HepG2 (cell line): ENCODE results near the gene EPB41L2. TPM values are rescaled to one million over a fixed set of nuclear protein-coding genes. Genes with fewer than 3 reads are reported as not detected.

Experiments used
- ATAC-seq: fragments of 200-7000 bp; cut with Tn5 transposase; 3 replicates; pipeline ENCODE4 v1.9.1; 2020; ENCODE audit warnings: mild to moderate bottlenecking, moderate library complexity
- BruUV-seq: library from RNA; stranded (reverse); fragments of 400-500 nt; replicated peaks from 2 replicates; lab custom pipeline; 2021; lab: Mats Ljungman, UMichigan
- CTCF ChIA-PET: fragments of 300-600 bp; formaldehyde crosslinking; extraction: SDS; loops from one replicate; lab custom pipeline; 2021; ENCODE audit warnings: low total read pairs, inconsistent platforms, low intra/inter-chr PET ratio; lab: Yijun Ruan, JAX
- POLR2A ChIA-PET: fragments of 350-600 bp; sonication (Branson Sonifier 250); formaldehyde crosslinking; loops from one replicate; lab custom pipeline; 2020; ENCODE audit warnings: antibody characterized with exemption, inconsistent platforms; lab: Yijun Ruan, JAX
- DNase-seq: peaks from one replicate; pipeline ENCODE4 v3.0.0-alpha.2; 2015; ENCODE audit warnings: low spot score
- FAIRE-seq: peaks from 3 replicates; lab custom pipeline; 2011; peaks lifted over from hg19 to GRCh38; lab: Jason Lieb, UNC
- H2AFZ ChIP-seq: one replicate; pipeline ENCODE4 v1.6.1; 2011; ENCODE audit warnings: low read length, inconsistent platforms
- H3K27ac ChIP-seq: fragments of 300-600 bp; 3 replicates; pipeline ENCODE4 v1.8.0; 2011; ENCODE audit warnings: mixed run types, mild to moderate bottlenecking, mixed read lengths, low read length, inconsistent platforms; ENCODE audit not compliant: insufficient read depth; ENCODE audit errors: extremely low read length
- H3K27me3 ChIP-seq, 2 experiments: fragments of 200-600 bp in 1 of 2; 2 replicates in 1 of 2; 3 replicates in 1 of 2; pipeline versions ENCODE4 v1.6.0 to v1.8.0; 2011; ENCODE audit warnings: low read length in 2 of 2, mild to moderate bottlenecking in 2 of 2, moderate library complexity in 2 of 2, inconsistent platforms in 1 of 2; ENCODE audit not compliant: insufficient read depth in 2 of 2, control insufficient read depth in 1 of 2
- H3K36me3 ChIP-seq, 2 experiments: fragments of 200-600 bp in 1 of 2; replicated peaks in 1 of 2; 2 replicates in 1 of 2; 3 replicates in 1 of 2; pipeline versions ENCODE4 v1.5.1 to v1.8.0; 2011; ENCODE audit warnings: low read length in 2 of 2, inconsistent platforms in 1 of 2; ENCODE audit not compliant: insufficient read depth in 2 of 2, control insufficient read depth in 1 of 2
- H3K4me1 ChIP-seq: 2 replicates; pipeline ENCODE4 v1.5.1; 2012; ENCODE audit warnings: low read length, inconsistent platforms; ENCODE audit not compliant: insufficient read depth
- H3K4me2 ChIP-seq: 2 replicates; pipeline ENCODE4 v1.6.0; 2011; ENCODE audit warnings: low read depth, low read length, inconsistent platforms
- H3K4me3 ChIP-seq, 3 experiments: fragments of 200-600 bp in 1 of 3; sonication (generic), shearing (Covaris generic) in 1 of 3; replicated peaks in 1 of 3; 2 replicates each; pipeline ENCODE4 v1.5.1; 2011 to 2016; ENCODE audit warnings: low read length in 3 of 3, inconsistent platforms in 2 of 3, low read depth in 2 of 3, mild to moderate bottlenecking in 2 of 3, control low read depth in 1 of 3, mixed read lengths in 1 of 3; ENCODE audit not compliant: insufficient read depth in 1 of 3
- H3K79me2 ChIP-seq: one replicate; pipeline ENCODE4 v1.6.1; 2011; ENCODE audit warnings: low read length, inconsistent platforms; ENCODE audit not compliant: insufficient read depth
- H3K9ac ChIP-seq: 2 replicates; pipeline ENCODE4 v1.6.0; 2011; ENCODE audit warnings: mild to moderate bottlenecking, low read depth, low read length, inconsistent platforms; ENCODE audit not compliant: insufficient read depth
- H3K9me3 ChIP-seq: 2 replicates; pipeline ENCODE4 v1.5.1; 2012; ENCODE audit warnings: mild to moderate bottlenecking, low read length
- H4K20me1 ChIP-seq: 2 replicates; pipeline ENCODE4 v1.6.0; 2011; ENCODE audit warnings: inconsistent platforms, mild to moderate bottlenecking, low read length, moderate library complexity; ENCODE audit not compliant: insufficient read depth
- CERS6 ChIP-seq: sonication (generic); formaldehyde crosslinking; IDR thresholded peaks from 2 replicates; pipeline ENCODE4 v1.5.0; 2020; ENCODE audit warnings: missing genetic modification reagents
- GABPB1 ChIP-seq: IDR thresholded peaks from 2 replicates; pipeline ENCODE4 v1.6.1; 2016; ENCODE audit warnings: mild to moderate bottlenecking, missing genetic modification reagents, moderate library complexity, missing compliant biosample characterization
- HDAC2 ChIP-seq: sonication (generic); formaldehyde crosslinking; IDR thresholded peaks from 2 replicates; pipeline ENCODE4 v1.4.0; 2020; ENCODE audit warnings: missing genetic modification reagents
- MED8 ChIP-seq: sonication (generic); formaldehyde crosslinking; IDR thresholded peaks from 2 replicates; pipeline ENCODE4 v1.8.1; 2023; ENCODE audit warnings: mild to moderate bottlenecking, missing genetic modification reagents; ENCODE audit not compliant: insufficient replicate concordance
- MTF2 ChIP-seq: sonication (generic); formaldehyde crosslinking; IDR thresholded peaks from 2 replicates; pipeline ENCODE4 v1.5.0; 2020; ENCODE audit warnings: missing genetic modification reagents, borderline replicate concordance
- NRL ChIP-seq: sonication (generic); formaldehyde crosslinking; IDR thresholded peaks from 2 replicates; pipeline ENCODE4 v1.5.0; 2020; ENCODE audit warnings: missing genetic modification reagents, mild to moderate bottlenecking, moderate library complexity, borderline replicate concordance
- POLR2A ChIP-seq, 2 experiments: IDR thresholded peaks; 2 replicates each; pipeline ENCODE4 v1.6.1; 2011; ENCODE audit warnings: low read depth in 2 of 2, low read length in 2 of 2, mild to moderate bottlenecking in 1 of 2, moderate library complexity in 1 of 2; ENCODE audit not compliant: insufficient read depth in 1 of 2
- SYNCRIP ChIP-seq: fragments of 200-400 bp; formaldehyde crosslinking; IDR thresholded peaks from 2 replicates; pipeline ENCODE4 v1.6.1; 2018; ENCODE audit warnings: mild to moderate bottlenecking, low read depth, low read length; ENCODE audit not compliant: insufficient read depth
- TSC22D2 ChIP-seq: sonication (generic); formaldehyde crosslinking; IDR thresholded peaks from 2 replicates; pipeline ENCODE4 v1.5.1; 2020; ENCODE audit warnings: missing genetic modification reagents, mild to moderate bottlenecking, borderline replicate concordance
- YEATS4 ChIP-seq: sonication (generic); formaldehyde crosslinking; IDR thresholded peaks from 2 replicates; pipeline ENCODE4 v1.4.0; 2020; ENCODE audit warnings: missing genetic modification reagents, borderline replicate concordance
- ZFX ChIP-seq: sonication (generic); formaldehyde crosslinking; IDR thresholded peaks from 2 replicates; pipeline ENCODE4 v1.4.0; 2020; ENCODE audit warnings: mild to moderate bottlenecking, low read depth, missing genetic modification reagents, moderate library complexity
- ZMYM3 ChIP-seq: sonication (generic); formaldehyde crosslinking; IDR thresholded peaks from 2 replicates; pipeline ENCODE4 v1.5.1; 2020; ENCODE audit warnings: mild to moderate bottlenecking, missing genetic modification reagents
- ZNF12 ChIP-seq: sonication (generic); formaldehyde crosslinking; IDR thresholded peaks from 2 replicates; pipeline ENCODE4 v1.5.0; 2020; ENCODE audit warnings: missing genetic modification reagents
- ZNF343 ChIP-seq: sonication (generic); formaldehyde crosslinking; IDR thresholded peaks from 2 replicates; pipeline ENCODE4 v1.4.0; 2020; ENCODE audit warnings: mild to moderate bottlenecking, missing genetic modification reagents
- ZNF496 ChIP-seq: sonication (generic); formaldehyde crosslinking; IDR thresholded peaks from 2 replicates; pipeline ENCODE4 v1.8.1; 2023; ENCODE audit warnings: mild to moderate bottlenecking, moderate library complexity, missing genetic modification reagents; ENCODE audit not compliant: insufficient replicate concordance
- ZNF549 ChIP-seq: sonication (generic); formaldehyde crosslinking; IDR thresholded peaks from 2 replicates; pipeline ENCODE4 v1.5.0; 2020; ENCODE audit warnings: missing genetic modification reagents
- ZNF572 ChIP-seq: sonication (generic); formaldehyde crosslinking; IDR thresholded peaks from 2 replicates; pipeline ENCODE4 v1.5.1; 2020; ENCODE audit warnings: mild to moderate bottlenecking, missing genetic modification reagents
- ZNF577 ChIP-seq: sonication (generic); formaldehyde crosslinking; IDR thresholded peaks from 2 replicates; pipeline ENCODE4 v1.4.0; 2020; ENCODE audit warnings: mild to moderate bottlenecking, low read depth, missing genetic modification reagents, borderline replicate concordance
- WGBS: methylation state at CpG from one replicate; pipeline ENCODE4 v1.1.6; 2017; ENCODE audit warnings: low lambda C conversion rate; 5-methylcytosine and 5-hydroxymethylcytosine counted together
- in situ Hi-C: cut with HindIII; loops from 2 replicates; pipeline ENCODE4 v1.10.0; 2017; ENCODE audit warnings: low pct_unique_long_range_greater_than_20kb; ENCODE audit not compliant: extremely low pct_ligation_motif_present
- intact Hi-C: fragments of 100-400 bp; cut with micrococcal nuclease; formaldehyde crosslinking; loops from one replicate; pipeline ENCODE4 v1.10.0; 2022; ENCODE audit not compliant: unreplicated experiment
- polyA plus RNA-seq, 8 experiments: library from polyadenylated mRNA; depleted of rRNA in 3 of 8; stranded (reverse) in 7 of 8; unstranded in 1 of 8; fragments of >200 nt; fragmentation: Illumina TruSeq in 4 of 8; extraction: Trizol in 4 of 8; gene quantifications; 2 replicates each; pipeline versions ENCODE4 v1.2.1 to v1.2.3, GENCODE V29; 2011 to 2016; ENCODE audit warnings: low read depth in 4 of 8, missing spikeins in 1 of 8, mixed read lengths in 1 of 8; ENCODE audit not compliant: insufficient read depth in 1 of 8
- total RNA-seq, 5 experiments: library from RNA; depleted of rRNA; stranded (reverse); fragments of >200 nt; fragmentation: Illumina TruSeq; extraction: Trizol; gene quantifications; 2 replicates each; pipeline ENCODE4 v1.2.3, GENCODE V29; 2016; ENCODE audit warnings: low read depth in 1 of 5
- TF ChIP-seq, protein P1 (sequence below): sonication (generic); formaldehyde crosslinking; IDR thresholded peaks from 2 replicates; pipeline ENCODE4 v1.4.0; 2020; ENCODE audit warnings: low read depth, mild to moderate bottlenecking, missing genetic modification reagents
- TF ChIP-seq, protein P2 (sequence below): sonication (generic); formaldehyde crosslinking; IDR thresholded peaks from 2 replicates; pipeline ENCODE4 v1.5.0; 2020; ENCODE audit warnings: missing genetic modification reagents

Gene EPB41L2
- total and polyA plus RNA-seq, 2 of the 13 experiments (the other 11 are each of a cell fraction or from before 2014, with no cell fraction given) = 41.7 to 56.4 TPM

DNA sequence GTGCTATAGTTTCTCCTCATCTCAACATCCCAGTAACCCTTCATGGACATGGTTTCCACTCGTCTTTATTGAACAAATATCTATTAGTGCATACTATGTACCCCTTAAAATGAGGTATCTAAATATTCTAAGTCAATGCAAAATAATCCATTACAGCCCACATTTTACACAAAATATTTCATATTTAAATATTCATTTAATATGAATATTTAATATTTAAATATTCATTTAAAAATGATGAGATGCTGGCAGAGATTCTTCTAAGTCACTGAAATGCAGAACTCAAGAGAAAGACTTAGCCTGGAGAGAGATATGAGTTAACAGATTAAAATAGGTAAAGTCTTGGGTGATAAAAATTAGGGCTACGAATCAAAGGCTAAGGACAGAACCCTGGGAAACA lies 17.9 kb downstream of the EPB41L2 start:
- H3K27me3 ChIP-seq = no peaks in the 10 kb centered on the region
- no TSS peak for BruUV-seq
- peaks cover 95% of the 10 kb centered on the region for H3K79me2 ChIP-seq
- CTCF ChIA-PET = no interaction called here
- intact Hi-C loops (no loop called here), in situ Hi-C loops (no loop called here)
- DNase-seq = no peak
- no peak overlapping the region for H3K4me2 ChIP-seq
- no peak for FAIRE-seq
- no peak for ATAC-seq
- no peaks in the 10 kb centered on the region for H3K36me3 ChIP-seq
- no peak overlapping the region for H3K4me3 ChIP-seq
- TF ChIP-seq, protein P1, sequence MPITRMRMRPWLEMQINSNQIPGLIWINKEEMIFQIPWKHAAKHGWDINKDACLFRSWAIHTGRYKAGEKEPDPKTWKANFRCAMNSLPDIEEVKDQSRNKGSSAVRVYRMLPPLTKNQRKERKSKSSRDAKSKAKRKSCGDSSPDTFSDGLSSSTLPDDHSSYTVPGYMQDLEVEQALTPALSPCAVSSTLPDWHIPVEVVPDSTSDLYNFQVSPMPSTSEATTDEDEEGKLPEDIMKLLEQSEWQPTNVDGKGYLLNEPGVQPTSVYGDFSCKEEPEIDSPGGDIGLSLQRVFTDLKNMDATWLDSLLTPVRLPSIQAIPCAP = no peak
- no peak for TF ChIP-seq ZNF549 (CRISPR knock-in tag)
- TF ChIP-seq YEATS4 (CRISPR knock-in tag) = no peak
- TF ChIP-seq ZNF343 (CRISPR knock-in tag) = no peak
- TF ChIP-seq ZNF496 (CRISPR knock-in tag) = no peak
- TF ChIP-seq ZNF577 = no peak
- no peak for TF ChIP-seq ZNF12 (CRISPR knock-in tag)
- no peak for TF ChIP-seq HDAC2 (CRISPR knock-in tag)
- TF ChIP-seq ZNF572 (CRISPR knock-in tag) = no peak
- no peak for TF ChIP-seq TSC22D2
- no peak for TF ChIP-seq ZFX
- TF ChIP-seq ZMYM3 (CRISPR knock-in tag) = no peak
- no peak for TF ChIP-seq SYNCRIP
- TF ChIP-seq GABPB1 = no peak
- no peak for TF ChIP-seq MED8 (CRISPR knock-in tag)
- TF ChIP-seq, protein P2, sequence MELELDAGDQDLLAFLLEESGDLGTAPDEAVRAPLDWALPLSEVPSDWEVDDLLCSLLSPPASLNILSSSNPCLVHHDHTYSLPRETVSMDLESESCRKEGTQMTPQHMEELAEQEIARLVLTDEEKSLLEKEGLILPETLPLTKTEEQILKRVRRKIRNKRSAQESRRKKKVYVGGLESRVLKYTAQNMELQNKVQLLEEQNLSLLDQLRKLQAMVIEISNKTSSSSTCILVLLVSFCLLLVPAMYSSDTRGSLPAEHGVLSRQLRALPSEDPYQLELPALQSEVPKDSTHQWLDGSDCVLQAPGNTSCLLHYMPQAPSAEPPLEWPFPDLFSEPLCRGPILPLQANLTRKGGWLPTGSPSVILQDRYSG = no peak
- no peak for TF ChIP-seq NRL
- no peak for TF ChIP-seq POLR2A (IDR thresholded peaks at IDR 0.05; ENCODE audit: insufficient read depth in 1 of 2, low read depth in 2 of 2, low read length in 2 of 2)
- TF ChIP-seq MTF2 (CRISPR knock-in tag) = no peak
- no peak for TF ChIP-seq CERS6
- 96% methylated on average over 2 of the region's 2 CpGs for WGBS
- no peak overlapping the region for H2AFZ ChIP-seq
- no peaks in the 10 kb centered on the region for H3K9me3 ChIP-seq
- no peaks in the 10 kb centered on the region; the same call in 1 of the 2 replicates for H4K20me1 ChIP-seq
- H3K9ac ChIP-seq = no peak overlapping the region
- no peak overlapping the region for H3K27ac ChIP-seq
- H3K4me1 ChIP-seq = peaks cover 35% of the 10 kb centered on the region
- POLR2A ChIA-PET = no interaction called here
